GM19467 (cell line): Measurements from ENCODE around the gene MTCL1.

ENCODE experiments used
- ATAC-seq: cut with Tn5 transposase; IDR thresholded peaks from one replicate; pipeline ENCODE4 v1.9.1; 2021; ENCODE audit warnings: mild to moderate bottlenecking, moderate library complexity; ENCODE audit not compliant: unreplicated experiment

Gene MTCL1

DNA sequence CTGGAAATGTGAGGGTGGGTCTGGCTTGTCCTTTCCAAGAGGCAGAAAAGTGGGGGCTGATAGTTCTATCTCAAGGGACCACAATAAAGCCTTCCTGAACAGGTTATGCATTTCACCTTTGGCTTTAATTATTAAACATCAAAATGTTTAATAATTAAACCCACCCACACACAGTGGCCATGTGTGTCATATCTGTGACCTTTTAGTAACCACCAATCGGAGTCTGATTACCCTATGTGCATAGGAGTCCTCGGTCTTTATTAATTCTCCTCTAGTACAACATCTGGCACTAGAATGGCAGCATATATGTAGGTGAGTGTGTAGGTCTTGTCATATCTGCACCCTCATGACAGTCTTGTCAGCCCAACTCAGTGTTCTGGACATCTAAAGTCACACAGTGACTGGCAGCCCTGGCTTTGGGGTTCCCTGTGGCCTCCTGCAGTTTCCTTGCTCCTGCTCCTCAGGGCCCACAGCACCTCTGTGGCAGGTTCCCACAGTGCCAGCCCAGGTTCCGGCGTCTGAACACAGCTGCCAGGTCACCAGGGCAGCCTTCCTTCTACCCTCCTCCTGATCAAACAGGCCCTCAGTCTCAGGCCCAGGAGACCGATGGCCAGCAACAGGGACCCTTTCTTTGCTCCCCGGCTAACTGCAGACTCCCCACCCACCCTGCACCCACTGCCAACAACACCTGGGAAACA is 100.9 kb downstream of the MTCL1 start:
- no peak for ATAC-seq

DNA sequence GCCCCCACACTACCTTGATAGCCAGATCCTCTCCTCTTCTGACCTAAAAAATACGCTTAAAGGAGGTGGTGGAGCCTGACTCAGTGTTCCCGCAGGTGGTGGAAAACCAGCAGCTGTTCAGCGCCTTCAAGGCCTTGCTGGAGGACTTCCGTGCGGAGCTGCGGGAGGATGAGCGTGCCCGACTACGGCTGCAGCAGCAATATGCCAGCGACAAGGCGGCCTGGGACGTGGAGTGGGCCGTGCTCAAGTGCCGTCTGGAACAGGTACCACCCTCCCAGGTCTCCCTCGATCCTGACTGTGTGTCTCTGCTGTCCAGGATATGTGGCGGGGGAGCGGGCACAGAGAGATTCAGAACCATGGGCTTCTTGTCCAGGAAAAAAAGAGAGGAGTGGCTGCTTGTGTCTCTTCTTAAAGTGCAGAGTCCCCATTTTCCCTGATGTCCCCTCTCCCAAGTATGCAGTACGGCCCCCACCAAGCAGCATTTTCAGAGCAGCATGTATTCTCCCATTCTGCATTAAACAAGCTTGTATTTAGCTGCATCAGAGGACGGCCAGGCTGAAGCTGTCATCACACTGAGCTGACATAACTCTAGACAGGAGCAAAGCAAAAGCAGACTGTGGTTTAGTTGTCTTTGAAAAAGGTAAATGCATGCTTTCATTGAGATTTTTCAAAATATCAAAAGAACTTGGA is 101.6 kb downstream of the MTCL1 start:
- no peak for ATAC-seq

DNA sequence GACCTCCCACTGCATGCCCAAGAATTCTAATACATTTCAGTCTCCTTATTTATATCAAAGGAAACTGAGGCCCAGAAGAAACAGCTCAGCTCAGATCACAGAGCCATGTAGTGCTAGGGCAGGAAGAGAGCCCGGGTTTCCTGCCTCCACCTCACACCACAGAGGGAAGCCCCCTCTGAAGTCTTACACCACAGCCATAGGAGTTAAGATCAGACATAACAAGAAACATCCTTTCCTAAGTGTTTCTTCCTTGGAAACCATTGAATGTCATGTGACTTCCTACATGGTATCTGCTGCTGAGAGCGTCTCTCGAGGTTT is 102.1 kb downstream of the MTCL1 start:
- ATAC-seq, result no peak

DNA sequence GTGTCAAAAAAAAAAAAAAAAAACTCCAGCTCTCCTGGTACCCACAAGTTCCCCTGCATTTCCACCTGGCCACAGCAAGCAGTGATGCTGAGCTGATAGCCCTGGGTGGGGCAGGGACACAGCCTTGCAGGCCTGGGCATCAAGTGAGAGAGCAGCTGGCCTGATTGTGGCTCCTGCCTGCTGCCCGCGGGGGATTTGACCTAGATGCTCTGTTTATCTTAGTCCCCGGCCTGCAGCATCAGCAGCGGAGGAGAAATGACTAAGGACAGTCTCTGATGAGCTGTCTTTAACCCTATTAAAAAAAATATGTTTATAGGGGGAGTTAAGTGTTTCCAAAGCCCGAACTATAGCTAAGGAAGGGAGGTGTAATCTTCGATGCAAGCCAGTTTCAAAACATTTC is 102.6 kb downstream of the MTCL1 start:
- no peak for ATAC-seq

DNA sequence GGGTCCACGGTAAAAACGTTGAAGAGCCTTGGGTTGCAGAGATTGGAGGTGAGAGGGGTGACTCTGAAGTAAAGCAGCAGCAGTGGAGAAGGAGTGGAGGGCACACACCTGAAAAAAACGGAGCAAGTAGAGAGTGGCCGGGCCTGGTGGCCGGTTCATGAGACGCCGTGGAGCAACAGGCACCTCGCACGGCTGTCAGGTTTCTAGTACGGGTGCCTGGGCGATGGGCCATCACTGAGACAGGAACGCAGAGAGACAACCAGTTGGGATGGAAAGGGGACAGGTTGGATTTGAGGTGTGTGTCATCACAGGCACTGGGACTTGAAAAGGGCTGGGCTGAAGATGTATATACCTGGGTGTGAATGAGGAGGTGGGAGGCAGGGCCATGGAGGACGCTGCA is 104.2 kb downstream of the MTCL1 start:
- ATAC-seq, result no peak

DNA sequence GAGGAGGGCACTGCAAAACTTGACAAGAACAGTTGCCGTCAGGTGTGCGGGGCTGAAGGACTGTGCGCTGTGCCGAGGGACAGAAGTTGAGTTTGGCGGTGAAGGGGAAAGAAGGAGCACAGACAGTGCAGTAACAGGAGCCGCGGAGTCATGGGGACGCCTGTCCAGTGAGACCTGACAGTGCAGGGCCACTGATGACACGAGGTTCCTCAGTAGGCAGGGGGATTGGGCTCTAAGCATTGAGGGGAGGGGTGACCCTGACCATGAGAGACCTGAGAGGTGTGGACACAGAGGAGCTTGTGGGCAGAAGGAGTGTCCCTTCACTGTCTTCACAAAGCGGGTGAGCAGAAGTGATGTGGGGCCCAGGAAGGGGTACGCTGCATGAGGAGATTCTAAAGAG is 104.8 kb downstream of the MTCL1 start:
- no peak for ATAC-seq

DNA sequence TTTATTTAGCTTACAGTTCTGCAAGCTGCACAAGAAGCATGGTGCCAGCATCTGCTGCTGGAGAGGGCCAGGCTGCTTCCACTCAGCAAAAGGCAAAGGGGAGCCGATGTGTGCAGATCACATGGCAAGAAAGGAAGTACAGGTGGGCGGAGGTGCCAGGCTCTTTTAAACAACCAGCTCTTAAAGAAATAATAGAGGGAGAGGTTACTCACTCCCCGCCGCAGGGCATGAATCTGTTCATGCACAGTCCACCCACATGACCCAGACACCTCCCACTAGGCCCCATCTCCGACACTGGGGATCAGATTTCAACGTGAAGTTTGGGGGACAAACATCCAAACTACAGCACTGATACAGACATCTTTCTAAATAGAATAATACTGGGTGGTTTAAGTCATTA is 105.8 kb downstream of the MTCL1 start:
- no peak for ATAC-seq

DNA sequence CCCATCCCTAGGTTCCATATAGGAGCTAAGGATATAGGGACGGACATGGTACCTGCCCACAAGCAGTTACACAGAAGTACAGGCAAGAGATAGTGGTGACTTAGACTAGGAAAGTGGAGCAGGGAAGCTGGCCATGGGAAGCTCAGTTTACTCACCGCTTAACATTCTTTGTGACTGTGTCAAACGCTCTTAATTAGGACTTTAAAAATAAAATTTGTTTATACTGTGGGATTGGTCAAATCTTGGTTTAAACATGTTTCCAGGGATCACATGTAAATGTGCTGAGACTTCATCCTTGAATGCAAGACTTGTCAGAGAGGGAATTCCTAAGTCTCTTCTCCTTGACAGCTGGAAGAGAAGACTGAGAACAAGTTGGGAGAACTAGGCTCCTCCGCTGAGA is 107.3 kb downstream of the MTCL1 start:
- ATAC-seq, result no peak

DNA sequence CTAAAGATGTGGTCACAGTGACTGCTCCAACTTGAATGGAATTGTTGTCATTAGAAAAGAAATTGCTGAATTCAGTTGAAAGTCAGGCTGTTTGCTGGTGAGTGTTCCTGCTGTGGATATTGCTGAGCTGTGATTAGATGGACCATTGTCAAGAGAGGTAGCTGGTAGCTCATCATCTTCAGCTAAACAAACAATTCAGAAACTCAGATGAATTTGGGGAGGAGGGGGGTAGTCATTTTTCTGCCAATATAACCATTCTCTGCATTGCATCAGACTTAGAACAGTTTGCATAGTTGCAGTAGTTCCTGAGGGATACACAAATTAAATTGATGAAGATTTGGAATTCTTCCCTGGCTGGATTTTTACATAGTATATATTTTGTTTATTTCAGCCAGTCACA is 108.3 kb downstream of the MTCL1 start:
- ATAC-seq, result no peak

DNA sequence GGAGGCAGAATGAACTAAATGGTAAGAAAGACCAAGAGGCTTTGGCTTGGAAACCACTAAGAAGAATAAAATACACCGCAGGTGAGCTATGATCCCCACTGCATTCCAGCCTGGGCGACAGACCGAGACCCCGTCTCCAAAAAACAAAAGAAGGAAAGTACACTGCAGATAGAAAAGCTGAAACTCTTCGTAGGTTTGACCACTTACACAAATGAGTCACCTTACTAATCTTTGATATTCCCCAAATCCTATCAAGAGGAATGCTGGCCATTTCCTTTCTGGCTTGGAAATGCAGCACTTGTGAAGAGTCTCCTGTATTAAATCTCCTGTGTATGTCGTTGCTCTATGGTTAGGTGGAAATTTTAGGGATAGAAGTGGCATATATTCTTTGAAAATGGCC is 108.8 kb downstream of the MTCL1 start:
- no peak for ATAC-seq

DNA sequence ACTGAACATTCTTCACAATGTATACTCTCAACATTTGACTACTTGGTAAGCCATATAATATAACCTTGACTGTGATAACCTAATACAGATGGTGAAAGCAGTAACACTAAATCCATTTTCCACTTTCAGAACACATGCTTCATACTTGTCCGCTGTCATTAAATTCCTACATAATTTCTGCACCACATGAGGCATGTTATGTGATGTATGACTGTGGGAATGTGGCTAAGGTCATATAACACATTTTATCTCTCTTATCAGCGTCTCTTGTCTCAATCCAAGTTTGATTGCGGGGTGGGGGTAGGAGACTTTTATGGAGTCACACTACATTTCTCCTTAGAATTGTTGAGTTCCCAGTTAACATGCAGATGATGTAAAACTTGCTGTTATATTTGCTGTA is 110.9 kb downstream of the MTCL1 start:
- ATAC-seq, result no peak

DNA sequence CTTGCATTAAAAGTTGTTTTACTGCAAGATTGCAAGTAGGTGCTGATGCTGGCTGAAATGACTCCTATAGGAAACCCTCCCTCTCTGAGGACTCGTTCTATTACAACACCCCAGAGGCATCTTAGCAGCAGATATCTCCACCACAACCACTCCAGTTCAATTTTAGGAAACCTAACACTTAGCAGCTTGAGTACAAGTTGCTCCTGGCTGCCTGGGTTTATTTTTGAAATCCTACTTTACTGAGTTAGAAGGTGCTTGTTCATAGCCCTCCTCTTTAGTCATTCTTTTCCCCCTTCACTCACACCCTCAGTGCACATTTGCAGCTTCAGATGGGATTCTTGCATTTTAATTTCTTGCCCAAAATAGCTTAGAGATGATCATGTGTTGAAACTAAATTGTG is 111.5 kb downstream of the MTCL1 start:
- no peak for ATAC-seq

DNA sequence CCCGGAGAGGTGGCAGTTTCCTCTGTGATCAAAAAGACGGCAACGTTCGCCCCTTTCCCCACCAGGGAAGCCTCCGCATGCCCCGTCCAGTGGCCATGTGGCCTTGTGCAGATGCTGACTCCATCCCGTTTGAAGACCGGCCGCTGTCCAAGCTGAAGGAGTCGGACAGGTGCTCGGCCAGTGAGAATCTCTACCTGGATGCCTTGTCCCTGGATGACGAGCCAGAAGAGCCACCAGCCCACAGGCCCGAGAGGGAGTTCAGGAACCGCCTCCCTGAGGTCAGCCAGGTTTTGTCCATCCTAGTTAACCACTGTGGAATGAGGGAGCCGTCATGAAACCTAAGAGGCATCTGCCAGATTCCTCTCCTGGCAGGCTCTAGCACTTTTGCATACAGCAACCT is 113.6 kb downstream of the MTCL1 start:
- ATAC-seq, result no peak

DNA sequence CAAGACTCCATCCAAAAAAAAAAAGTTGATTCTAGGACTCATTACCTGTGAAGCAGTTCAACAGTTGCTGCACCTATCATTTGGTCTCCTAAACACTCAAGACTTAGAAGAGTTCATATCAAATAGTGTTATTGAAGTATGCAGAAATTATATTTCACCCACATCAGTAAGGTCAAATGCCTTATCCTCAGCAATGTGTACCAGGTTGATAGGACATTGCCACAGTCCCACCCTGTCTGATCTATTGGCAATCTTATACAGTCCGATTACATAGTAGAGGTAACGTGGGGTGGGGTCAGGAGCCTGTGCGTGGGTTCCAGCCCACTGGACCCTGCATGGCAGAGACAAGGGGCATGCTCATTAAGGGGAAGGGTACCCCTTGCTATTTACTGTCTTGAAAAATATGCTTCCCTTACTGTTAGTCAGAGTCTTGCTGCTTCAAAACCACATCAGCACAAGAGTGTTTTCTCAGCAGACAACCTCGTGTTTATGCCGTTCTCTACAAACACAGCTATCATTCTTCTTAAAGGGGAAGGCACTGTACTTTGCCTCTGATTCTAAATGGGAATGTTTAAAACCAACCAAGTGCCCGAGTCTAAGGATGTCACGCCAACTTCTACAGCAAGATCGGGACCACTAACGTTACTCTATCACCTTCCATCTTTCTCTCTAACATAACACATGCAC is 115.2 kb downstream of the MTCL1 start:
- no peak for ATAC-seq

DNA sequence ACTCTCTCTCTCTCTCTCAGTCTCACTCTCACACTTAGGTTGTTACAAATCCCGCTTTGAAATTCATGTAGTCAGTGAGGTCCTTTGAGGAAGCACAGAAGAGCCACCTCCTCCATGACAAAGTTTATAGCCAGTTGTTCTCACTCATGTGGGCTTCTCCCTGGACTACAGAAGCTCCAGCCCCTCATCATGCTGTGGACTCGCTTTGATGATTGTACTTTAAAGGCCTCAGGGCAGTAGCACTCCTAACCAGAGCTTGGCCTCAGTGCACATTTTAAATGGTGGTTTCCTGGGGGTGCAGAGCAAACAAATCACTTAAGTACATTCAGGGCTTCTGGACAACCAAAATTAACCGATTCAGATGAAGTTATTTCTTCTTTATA is 115.7 kb downstream of the MTCL1 start:
- no peak for ATAC-seq

DNA sequence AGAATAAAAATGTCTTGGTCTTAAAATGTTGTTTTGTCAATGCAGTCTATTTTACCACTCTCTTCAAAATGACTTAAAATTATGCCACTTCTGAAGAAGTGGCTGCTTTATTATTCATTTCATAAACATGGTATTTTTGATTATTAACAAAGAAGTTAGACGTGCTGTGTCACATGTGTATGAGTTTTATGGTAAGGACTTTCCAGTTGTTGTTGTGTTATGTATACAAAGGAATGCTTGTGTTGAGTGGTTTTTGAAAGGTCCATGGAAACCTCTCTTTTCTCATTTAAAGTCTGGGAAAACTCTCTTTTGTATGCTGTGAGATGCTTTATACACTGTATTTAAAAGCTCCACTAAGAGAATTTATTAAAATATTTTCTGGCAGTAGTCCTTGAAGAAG is 116.2 kb downstream of the MTCL1 start:
- no peak for ATAC-seq

DNA sequence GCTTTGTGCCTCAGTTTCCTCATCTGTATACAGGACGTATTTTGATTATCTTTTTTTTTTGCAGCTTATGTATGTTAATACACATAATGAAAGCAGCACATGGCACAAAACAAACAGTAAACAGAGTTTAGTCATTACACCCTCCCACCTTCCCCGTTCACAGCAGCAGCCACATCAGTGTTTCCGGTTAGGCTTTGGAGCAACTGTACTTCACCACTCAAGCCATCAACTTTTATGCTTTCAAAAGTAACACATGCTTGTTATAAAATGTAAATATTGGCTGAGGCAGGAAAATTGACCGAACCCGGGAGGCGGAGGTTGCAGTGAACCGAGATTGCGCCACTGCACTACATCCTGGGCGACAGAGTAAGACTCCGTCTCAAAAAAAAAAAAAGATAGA is 117.3 kb downstream of the MTCL1 start:
- no peak for ATAC-seq

DNA sequence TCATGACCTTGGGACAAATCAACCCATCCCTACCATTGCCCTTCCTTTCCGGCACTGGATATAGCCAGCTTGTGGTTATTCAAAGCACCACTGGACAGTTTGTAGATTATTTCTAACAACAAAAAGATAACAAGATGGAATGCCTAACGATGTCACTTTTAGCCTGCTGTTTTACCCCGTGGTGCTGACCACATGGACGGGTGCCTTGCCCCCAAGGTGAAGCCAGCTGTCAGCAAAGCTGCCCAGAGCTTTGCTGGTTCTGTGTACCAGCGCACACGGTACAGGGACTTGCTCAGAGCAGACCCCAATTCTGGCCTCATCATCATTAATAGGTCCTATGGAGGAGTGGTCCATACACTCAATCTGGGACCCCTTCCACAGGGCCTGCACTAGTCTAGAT is 118.2 kb downstream of the MTCL1 start:
- ATAC-seq, result no peak

DNA sequence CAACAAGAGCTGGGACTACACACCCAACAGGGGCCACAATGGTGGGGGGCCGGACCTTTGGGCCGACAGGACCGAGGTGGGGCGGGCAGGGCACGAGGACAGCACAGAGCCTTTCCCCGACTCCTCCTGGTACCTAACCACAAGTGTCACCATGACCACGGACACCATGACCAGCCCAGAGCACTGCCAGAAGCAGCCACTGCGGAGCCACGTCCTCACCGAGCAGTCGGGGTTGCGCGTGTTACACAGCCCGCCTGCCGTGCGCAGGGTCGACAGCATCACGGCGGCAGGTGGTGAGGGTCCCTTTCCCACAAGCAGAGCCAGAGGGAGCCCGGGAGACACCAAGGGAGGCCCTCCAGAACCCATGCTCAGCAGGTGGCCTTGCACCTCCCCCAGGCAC is 119.5 kb downstream of the MTCL1 start:
- no peak for ATAC-seq

DNA sequence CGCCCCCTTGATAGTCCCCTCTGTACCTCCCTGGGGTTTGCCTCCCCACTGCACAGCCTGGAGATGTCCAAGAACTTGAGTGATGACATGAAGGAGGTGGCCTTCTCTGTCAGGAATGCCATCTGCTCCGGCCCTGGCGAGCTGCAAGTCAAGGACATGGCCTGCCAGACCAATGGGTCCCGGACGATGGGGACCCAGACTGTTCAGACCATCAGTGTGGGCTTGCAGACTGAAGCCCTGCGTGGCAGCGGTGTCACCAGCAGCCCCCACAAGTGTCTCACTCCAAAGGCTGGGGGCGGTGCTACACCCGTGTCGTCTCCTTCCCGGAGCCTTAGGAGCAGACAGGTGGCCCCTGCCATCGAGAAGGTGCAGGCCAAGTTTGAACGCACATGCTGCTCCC is 119.9 kb downstream of the MTCL1 start:
- no peak for ATAC-seq

DNA sequence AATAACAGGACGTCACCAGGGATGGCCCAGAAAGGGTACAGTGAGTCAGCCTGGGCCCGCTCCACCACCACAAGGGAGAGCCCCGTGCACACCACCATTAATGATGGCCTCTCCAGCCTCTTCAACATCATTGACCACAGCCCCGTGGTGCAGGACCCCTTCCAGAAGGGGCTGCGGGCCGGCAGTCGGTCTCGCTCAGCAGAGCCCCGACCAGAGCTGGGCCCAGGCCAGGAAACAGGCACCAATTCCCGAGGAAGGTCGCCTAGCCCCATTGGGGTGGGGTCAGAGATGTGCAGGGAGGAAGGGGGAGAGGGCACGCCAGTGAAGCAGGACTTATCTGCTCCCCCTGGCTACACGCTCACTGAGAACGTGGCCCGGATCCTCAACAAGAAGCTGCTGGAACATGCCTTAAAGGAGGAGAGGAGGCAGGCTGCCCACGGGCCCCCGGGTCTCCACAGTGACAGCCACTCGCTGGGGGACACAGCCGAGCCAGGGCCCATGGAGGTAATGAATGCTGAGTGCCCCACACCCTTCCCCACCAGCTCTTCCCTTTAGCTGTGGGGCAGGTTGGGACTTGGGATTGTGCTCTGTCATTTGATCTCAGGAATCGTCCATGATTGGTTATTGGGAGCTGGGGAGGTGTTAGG is 120.5 kb downstream of the MTCL1 start:
- ATAC-seq, result no peak

DNA sequence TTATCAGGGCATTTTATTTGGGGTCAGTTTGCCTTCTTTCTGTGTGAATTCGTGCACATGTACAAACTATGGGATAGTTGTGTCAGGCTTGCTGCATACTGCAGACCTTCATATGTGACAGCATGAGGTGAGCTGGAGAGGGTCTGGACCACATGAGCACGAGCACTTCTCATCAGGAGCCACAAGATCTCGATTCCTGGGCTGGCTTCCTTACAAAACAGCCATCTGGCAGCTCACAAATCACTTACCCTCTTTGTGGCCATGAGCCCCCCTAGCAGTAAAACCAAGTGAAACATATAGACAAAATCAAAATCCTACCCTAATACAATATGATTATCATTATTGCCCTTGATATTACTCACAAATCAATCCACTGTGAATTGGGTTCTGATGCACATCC is 121.2 kb downstream of the MTCL1 start:
- ATAC-seq, result no peak
